Testis (tissue), 2 donors: ENCODE results near the gene FILIP1.

Source experiments
- POLR2A ChIP-seq: fragments of 450-650 bp; IDR thresholded peaks from one replicate; pipeline ENCODE4 v1.6.1; 2017; ENCODE audit warnings: antibody characterized with exemption, mild to moderate bottlenecking, moderate library complexity
- TF ChIP-seq, protein P1 (sequence below), 3 experiments: fragments of 450-650 bp in 2 of 3; fragments of 200-600 bp in 1 of 3; sonication (generic) in 1 of 3; IDR thresholded peaks; one replicate each; pipeline ENCODE4 v1.5.1; 2016 to 2019; ENCODE audit warnings: antibody characterized with exemption in 3 of 3, mild to moderate bottlenecking in 2 of 3, moderate library complexity in 1 of 3

DNA sequence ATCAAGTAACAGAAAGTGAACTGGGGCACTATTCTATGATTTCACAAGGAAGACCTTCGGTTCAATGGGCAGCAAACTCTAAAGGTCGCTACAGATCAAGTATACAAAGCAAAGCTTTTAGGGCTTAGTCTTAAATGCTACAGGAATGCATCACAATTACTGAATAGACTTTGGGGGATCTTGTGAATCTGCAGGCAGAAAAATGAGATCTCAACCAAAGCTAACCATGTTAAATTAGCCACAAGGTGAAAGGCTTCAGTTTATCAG lies 111.0 kb downstream of the FILIP1 start:
- TF ChIP-seq POLR2A = no peak
- TF ChIP-seq, protein P1, sequence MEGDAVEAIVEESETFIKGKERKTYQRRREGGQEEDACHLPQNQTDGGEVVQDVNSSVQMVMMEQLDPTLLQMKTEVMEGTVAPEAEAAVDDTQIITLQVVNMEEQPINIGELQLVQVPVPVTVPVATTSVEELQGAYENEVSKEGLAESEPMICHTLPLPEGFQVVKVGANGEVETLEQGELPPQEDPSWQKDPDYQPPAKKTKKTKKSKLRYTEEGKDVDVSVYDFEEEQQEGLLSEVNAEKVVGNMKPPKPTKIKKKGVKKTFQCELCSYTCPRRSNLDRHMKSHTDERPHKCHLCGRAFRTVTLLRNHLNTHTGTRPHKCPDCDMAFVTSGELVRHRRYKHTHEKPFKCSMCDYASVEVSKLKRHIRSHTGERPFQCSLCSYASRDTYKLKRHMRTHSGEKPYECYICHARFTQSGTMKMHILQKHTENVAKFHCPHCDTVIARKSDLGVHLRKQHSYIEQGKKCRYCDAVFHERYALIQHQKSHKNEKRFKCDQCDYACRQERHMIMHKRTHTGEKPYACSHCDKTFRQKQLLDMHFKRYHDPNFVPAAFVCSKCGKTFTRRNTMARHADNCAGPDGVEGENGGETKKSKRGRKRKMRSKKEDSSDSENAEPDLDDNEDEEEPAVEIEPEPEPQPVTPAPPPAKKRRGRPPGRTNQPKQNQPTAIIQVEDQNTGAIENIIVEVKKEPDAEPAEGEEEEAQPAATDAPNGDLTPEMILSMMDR (IDR thresholded peaks at IDR 0.05) = no peak
